Measurements from ENCODE around the gene PRKG1. TPM values are rescaled to one million over a fixed set of nuclear protein-coding genes. Genes with fewer than 3 reads are reported as not detected.

Gene PRKG1
- total and polyA plus RNA-seq, 2 donors (not counting 1 experiment from before 2014, with no cell fraction given) = not detected

DNA sequence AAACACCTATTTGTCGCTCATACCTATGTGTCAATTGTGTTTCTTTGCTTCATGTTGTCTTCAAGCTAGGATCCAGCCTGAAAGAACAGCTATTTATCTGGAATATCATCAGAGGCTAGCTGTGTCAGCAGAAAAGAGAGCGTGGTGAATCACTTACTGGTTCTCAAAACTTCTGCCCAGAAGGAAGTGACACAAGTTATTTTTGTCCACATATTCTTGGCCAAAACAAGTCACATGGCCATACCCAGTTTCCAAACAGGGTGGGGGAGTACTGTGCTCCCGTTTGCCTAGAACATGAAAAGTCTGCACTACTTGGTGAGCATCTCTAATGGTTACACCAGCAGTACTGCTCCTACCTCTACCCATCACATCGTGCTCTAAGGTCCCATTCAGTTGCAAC lies 786.0 kb downstream of the PRKG1 start:
- Histone ChIP-seq H3K4me1 (ENCODE audit: control insufficient read depth in 2 of 2, insufficient read depth in 2 of 2, low read length in 2 of 2) (no peaks in the 10 kb centered on the region), H3K4me3 (ENCODE audit: control extremely low read depth in 1 of 5, extremely low read depth in 1 of 5, insufficient read depth in 1 of 5, low read depth in 2 of 5, low read length in 4 of 5) (no peak overlapping the region), H2AFZ (ENCODE audit: insufficient read depth, low read depth, low read length, poor library complexity, severe bottlenecking) (no peak overlapping the region), H4K20me1 (ENCODE audit: control insufficient read depth, insufficient read depth, low read length, poor library complexity, severe bottlenecking) (no peaks in the 10 kb centered on the region), H3K27ac (ENCODE audit: low read length in 2 of 2) (no peak overlapping the region), H3K4me2 (replicated peaks; ENCODE audit: low read depth, low read length, poor library complexity, severe bottlenecking) (no peak overlapping the region), H3K36me3 (replicated peaks in 1 of 2; ENCODE audit: control extremely low read depth in 1 of 2, control insufficient read depth in 1 of 2, extremely low read depth in 1 of 2, insufficient read depth in 2 of 2, low read length in 1 of 2) (no peaks in the 10 kb centered on the region), H3K27me3 (replicated peaks in 1 of 4; ENCODE audit: control extremely low read depth in 1 of 4, control insufficient read depth in 3 of 4, insufficient read depth in 4 of 4, low read length in 3 of 4) (no peaks in the 10 kb centered on the region), H3K79me2 (ENCODE audit: control insufficient read depth, insufficient read depth, low read length) (no peaks in the 10 kb centered on the region), H3K9me3 (ENCODE audit: control extremely low read depth in 1 of 3, control insufficient read depth in 2 of 3, insufficient read depth in 1 of 3, low read length in 2 of 3) (no peaks in the 10 kb centered on the region), H3K9ac (ENCODE audit: low read length) (no peak overlapping the region)
- POLR2A ChIA-PET = no interaction called here
- CTCF ChIA-PET = no interaction called here
- intact Hi-C loops (cut with micrococcal nuclease) = no loop called here
- H3K9me3 Mint-ChIP-seq (ENCODE audit: insufficient read depth) = no peaks in the 10 kb centered on the region
- no peak overlapping the region for H3K27ac Mint-ChIP-seq
- H3K4me1 Mint-ChIP-seq = no peaks in the 10 kb centered on the region
- WGBS (ENCODE audit: insufficient coverage) = 52% methylated on average over 2 of the region's 4 CpGs
- DNase-seq (no peak), ATAC-seq (ENCODE audit: low read depth) (no peak)
- no peak for TF ChIP-seq EZH2 (IDR thresholded peaks at IDR 0.05; ENCODE audit: borderline replicate concordance, insufficient read depth, low read depth, low read length, poor library complexity, severe bottlenecking)
- TF ChIP-seq, protein P1, sequence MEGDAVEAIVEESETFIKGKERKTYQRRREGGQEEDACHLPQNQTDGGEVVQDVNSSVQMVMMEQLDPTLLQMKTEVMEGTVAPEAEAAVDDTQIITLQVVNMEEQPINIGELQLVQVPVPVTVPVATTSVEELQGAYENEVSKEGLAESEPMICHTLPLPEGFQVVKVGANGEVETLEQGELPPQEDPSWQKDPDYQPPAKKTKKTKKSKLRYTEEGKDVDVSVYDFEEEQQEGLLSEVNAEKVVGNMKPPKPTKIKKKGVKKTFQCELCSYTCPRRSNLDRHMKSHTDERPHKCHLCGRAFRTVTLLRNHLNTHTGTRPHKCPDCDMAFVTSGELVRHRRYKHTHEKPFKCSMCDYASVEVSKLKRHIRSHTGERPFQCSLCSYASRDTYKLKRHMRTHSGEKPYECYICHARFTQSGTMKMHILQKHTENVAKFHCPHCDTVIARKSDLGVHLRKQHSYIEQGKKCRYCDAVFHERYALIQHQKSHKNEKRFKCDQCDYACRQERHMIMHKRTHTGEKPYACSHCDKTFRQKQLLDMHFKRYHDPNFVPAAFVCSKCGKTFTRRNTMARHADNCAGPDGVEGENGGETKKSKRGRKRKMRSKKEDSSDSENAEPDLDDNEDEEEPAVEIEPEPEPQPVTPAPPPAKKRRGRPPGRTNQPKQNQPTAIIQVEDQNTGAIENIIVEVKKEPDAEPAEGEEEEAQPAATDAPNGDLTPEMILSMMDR (IDR thresholded peaks at IDR 0.05) = no peak
- no peaks in the 10 kb centered on the region for H3K27me3 Mint-ChIP-seq
- no peak overlapping the region for H3K4me3 Mint-ChIP-seq

DNA sequence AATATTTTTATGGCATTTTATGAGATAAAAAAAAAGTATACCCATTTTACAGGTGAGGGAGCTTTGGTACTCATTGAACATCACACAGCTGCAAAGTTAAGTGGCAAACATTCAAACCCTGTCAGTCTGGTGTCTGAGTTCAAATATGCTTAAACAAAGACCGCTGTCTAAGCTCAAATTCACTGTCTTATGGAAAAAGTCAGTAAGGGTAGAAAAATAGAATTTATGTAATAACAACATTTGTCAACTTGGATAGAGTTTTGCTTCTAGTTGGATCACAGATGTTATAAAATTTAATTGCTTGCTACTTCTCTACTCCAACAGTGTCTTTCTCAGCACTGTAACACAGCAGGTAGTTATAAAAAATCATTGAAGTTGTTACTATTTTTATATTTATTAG lies 786.8 kb downstream of the PRKG1 start:
- Histone ChIP-seq H3K4me3 (ENCODE audit: control extremely low read depth in 1 of 5, extremely low read depth in 1 of 5, insufficient read depth in 1 of 5, low read depth in 2 of 5, low read length in 4 of 5) (no peak overlapping the region), H3K9ac (ENCODE audit: low read length) (no peak overlapping the region), H3K27ac (ENCODE audit: low read length in 2 of 2) (no peak overlapping the region), H2AFZ (ENCODE audit: insufficient read depth, low read depth, low read length, poor library complexity, severe bottlenecking) (no peak overlapping the region), H3K4me2 (replicated peaks; ENCODE audit: low read depth, low read length, poor library complexity, severe bottlenecking) (no peak overlapping the region), H3K4me1 (ENCODE audit: control insufficient read depth in 2 of 2, insufficient read depth in 2 of 2, low read length in 2 of 2) (no peaks in the 10 kb centered on the region), H3K9me3 (ENCODE audit: control extremely low read depth in 1 of 3, control insufficient read depth in 2 of 3, insufficient read depth in 1 of 3, low read length in 2 of 3) (no peaks in the 10 kb centered on the region), H3K27me3 (replicated peaks in 1 of 4; ENCODE audit: control extremely low read depth in 1 of 4, control insufficient read depth in 3 of 4, insufficient read depth in 4 of 4, low read length in 3 of 4) (no peaks in the 10 kb centered on the region), H4K20me1 (ENCODE audit: control insufficient read depth, insufficient read depth, low read length, poor library complexity, severe bottlenecking) (no peaks in the 10 kb centered on the region), H3K36me3 (replicated peaks in 1 of 2; ENCODE audit: control extremely low read depth in 1 of 2, control insufficient read depth in 1 of 2, extremely low read depth in 1 of 2, insufficient read depth in 2 of 2, low read length in 1 of 2) (no peaks in the 10 kb centered on the region), H3K79me2 (ENCODE audit: control insufficient read depth, insufficient read depth, low read length) (no peaks in the 10 kb centered on the region)
- no peaks in the 10 kb centered on the region for H3K4me1 Mint-ChIP-seq
- no peak for ATAC-seq (ENCODE audit: low read depth)
- TF ChIP-seq EZH2 (IDR thresholded peaks at IDR 0.05; ENCODE audit: borderline replicate concordance, insufficient read depth, low read depth, low read length, poor library complexity, severe bottlenecking) = no peak
- TF ChIP-seq, protein P1 (IDR thresholded peaks at IDR 0.05) = no peak
- DNase-seq = no peak
- no peak overlapping the region for H3K4me3 Mint-ChIP-seq
- no CpG with 5 or more reads among the region's 1 CpG for WGBS (ENCODE audit: insufficient coverage)
- intact Hi-C loops (cut with micrococcal nuclease) = no loop called here
- H3K27ac Mint-ChIP-seq = no peak overlapping the region
- no peaks in the 10 kb centered on the region for H3K27me3 Mint-ChIP-seq
- POLR2A ChIA-PET = no interaction called here
- H3K9me3 Mint-ChIP-seq (ENCODE audit: insufficient read depth) = no peaks in the 10 kb centered on the region
- CTCF ChIA-PET = no interaction called here

All from B cell (primary cell).